ENCODE measurements around the gene LRRTM4.
"Not testable (repeated sequence)": the region's sequence is repeated elsewhere in the genome, so short reads cannot be mapped to it uniquely, and the experiment has no call there.

The LRRTM4 gene

GRCh38 chr2:77101796-77102452 lies 420.3 kb downstream of the LRRTM4 start:
- TF ChIP-seq EZH2 (IDR thresholded peaks at IDR 0.05; ENCODE audit: borderline replicate concordance, low read length) (no peak), CTCF (IDR thresholded peaks at IDR 0.05; ENCODE audit: low read length) (no peak)

GRCh38 chr2:77099961-77100360 lies 422.2 kb downstream of the LRRTM4 start:
- no peaks in the 10 kb centered on the region for H3K27me3 ChIP-seq (ENCODE audit: insufficient read depth, low read length)
- no peaks in the 10 kb centered on the region for H4K20me1 ChIP-seq (ENCODE audit: insufficient read depth, low read length)
- no peaks in the 10 kb centered on the region for H3K9me3 ChIP-seq (ENCODE audit: low read length)
- no peaks in the 10 kb centered on the region for H3F3A ChIP-seq (ENCODE audit: insufficient read depth, low read length)
- H3K79me2 ChIP-seq (ENCODE audit: insufficient read depth, low read length): no peaks in the 10 kb centered on the region
- TF ChIP-seq CTCF (IDR thresholded peaks at IDR 0.05; ENCODE audit: low read length): no peak
- no peak for TF ChIP-seq EZH2 (IDR thresholded peaks at IDR 0.05; ENCODE audit: borderline replicate concordance, low read length)
- no peaks in the 10 kb centered on the region for H3K36me3 ChIP-seq (ENCODE audit: insufficient read depth, low read length)
- H3K4me1 ChIP-seq (ENCODE audit: insufficient read depth, low read length, severe bottlenecking): no peaks in the 10 kb centered on the region
- no peak overlapping the region for H3K4me2 ChIP-seq (ENCODE audit: low read length)
- H3K4me3 ChIP-seq (ENCODE audit: low read depth, low read length, poor library complexity, severe bottlenecking): no peak overlapping the region
- H3K27ac ChIP-seq (ENCODE audit: low read depth, low read length, poor library complexity, severe bottlenecking): no peak overlapping the region
- H2AFZ ChIP-seq (ENCODE audit: low read length): no peak overlapping the region
- no peaks in the 10 kb centered on the region for H3K9me2 ChIP-seq (ENCODE audit: low read depth, low read length)
- no peak overlapping the region for H3K9ac ChIP-seq (ENCODE audit: low read length)

More at GRCh38 chr2:77101796-77102452, 420.3 kb downstream of the LRRTM4 start:
- Histone ChIP-seq H3K9me3 (ENCODE audit: low read length) (no peaks in the 10 kb centered on the region), H4K20me1 (ENCODE audit: insufficient read depth, low read length) (no peaks in the 10 kb centered on the region), H3F3A (ENCODE audit: insufficient read depth, low read length) (no peaks in the 10 kb centered on the region), H3K4me1 (ENCODE audit: insufficient read depth, low read length, severe bottlenecking) (no peaks in the 10 kb centered on the region), H3K4me3 (ENCODE audit: low read depth, low read length, poor library complexity, severe bottlenecking) (no peak overlapping the region), H3K36me3 (ENCODE audit: insufficient read depth, low read length) (no peaks in the 10 kb centered on the region), H2AFZ (ENCODE audit: low read length) (no peak overlapping the region), H3K27ac (ENCODE audit: low read depth, low read length, poor library complexity, severe bottlenecking) (no peak overlapping the region), H3K79me2 (ENCODE audit: insufficient read depth, low read length) (no peaks in the 10 kb centered on the region), H3K9me2 (ENCODE audit: low read depth, low read length) (no peaks in the 10 kb centered on the region), H3K27me3 (ENCODE audit: insufficient read depth, low read length) (no peaks in the 10 kb centered on the region), H3K4me2 (ENCODE audit: low read length) (no peak overlapping the region), H3K9ac (ENCODE audit: low read length) (no peak overlapping the region)

- H3K27ac ChIP-seq (ENCODE audit: low read depth, low read length, poor library complexity, severe bottlenecking); H3K4me1 ChIP-seq (ENCODE audit: insufficient read depth, low read length, severe bottlenecking); H3K27me3 ChIP-seq (ENCODE audit: insufficient read depth, low read length); H2AFZ ChIP-seq (ENCODE audit: low read length); H4K20me1 ChIP-seq (ENCODE audit: insufficient read depth, low read length); H3F3A ChIP-seq (ENCODE audit: insufficient read depth, low read length); H3K4me3 ChIP-seq (ENCODE audit: low read depth, low read length, poor library complexity, severe bottlenecking); H3K79me2 ChIP-seq (ENCODE audit: insufficient read depth, low read length); H3K4me2 ChIP-seq (ENCODE audit: low read length); H3K9me2 ChIP-seq (ENCODE audit: low read depth, low read length); H3K9ac ChIP-seq (ENCODE audit: low read length); H3K36me3 ChIP-seq (ENCODE audit: insufficient read depth, low read length); H3K9me3 ChIP-seq (ENCODE audit: low read length): not testable (repeated sequence)
These were observed 426.7 kb downstream of the LRRTM4 start for GRCh38 chr2:77095525-77095924.

- H2AFZ ChIP-seq (ENCODE audit: low read length): no peak overlapping the region
- no peaks in the 10 kb centered on the region for H3K27me3 ChIP-seq (ENCODE audit: insufficient read depth, low read length)
- no peaks in the 10 kb centered on the region for H3K79me2 ChIP-seq (ENCODE audit: insufficient read depth, low read length)
- no peaks in the 10 kb centered on the region for H4K20me1 ChIP-seq (ENCODE audit: insufficient read depth, low read length)
- H3K9me2 ChIP-seq (ENCODE audit: low read depth, low read length): no peaks in the 10 kb centered on the region
- TF ChIP-seq CTCF (IDR thresholded peaks at IDR 0.05; ENCODE audit: low read length) (no peak), EZH2 (IDR thresholded peaks at IDR 0.05; ENCODE audit: borderline replicate concordance, low read length) (no peak)
- no peak overlapping the region for H3K9ac ChIP-seq (ENCODE audit: low read length)
- no peaks in the 10 kb centered on the region for H3K36me3 ChIP-seq (ENCODE audit: insufficient read depth, low read length)
- no peak overlapping the region for H3K4me2 ChIP-seq (ENCODE audit: low read length)
- no peaks in the 10 kb centered on the region for H3K9me3 ChIP-seq (ENCODE audit: low read length)
- H3K4me3 ChIP-seq (ENCODE audit: low read depth, low read length, poor library complexity, severe bottlenecking): no peak overlapping the region
- H3F3A ChIP-seq (ENCODE audit: insufficient read depth, low read length): no peaks in the 10 kb centered on the region
- H3K27ac ChIP-seq (ENCODE audit: low read depth, low read length, poor library complexity, severe bottlenecking): no peak overlapping the region
- H3K4me1 ChIP-seq (ENCODE audit: insufficient read depth, low read length, severe bottlenecking): no peaks in the 10 kb centered on the region
These were observed 427.1 kb downstream of the LRRTM4 start for GRCh38 chr2:77095096-77095495.

- H3K4me3 ChIP-seq (ENCODE audit: low read depth, low read length, poor library complexity, severe bottlenecking); H3K4me1 ChIP-seq (ENCODE audit: insufficient read depth, low read length, severe bottlenecking); H3K36me3 ChIP-seq (ENCODE audit: insufficient read depth, low read length); H3K27me3 ChIP-seq (ENCODE audit: insufficient read depth, low read length); H3K79me2 ChIP-seq (ENCODE audit: insufficient read depth, low read length); H3K4me2 ChIP-seq (ENCODE audit: low read length); H3K9me2 ChIP-seq (ENCODE audit: low read depth, low read length); H3K9ac ChIP-seq (ENCODE audit: low read length); H3K27ac ChIP-seq (ENCODE audit: low read depth, low read length, poor library complexity, severe bottlenecking); H4K20me1 ChIP-seq (ENCODE audit: insufficient read depth, low read length); H3F3A ChIP-seq (ENCODE audit: insufficient read depth, low read length); H3K9me3 ChIP-seq (ENCODE audit: low read length); H2AFZ ChIP-seq (ENCODE audit: low read length): not testable (repeated sequence)
These were observed 433.8 kb downstream of the LRRTM4 start for GRCh38 chr2:77088424-77088823.

All from OCI-LY1 (cell line).